ENCODE data around the gene RUFY1.
"Not testable (repeated sequence)": the region's sequence is repeated elsewhere in the genome, so short reads cannot be mapped to it uniquely, and the experiment has no call there.

Gene RUFY1

DNA sequence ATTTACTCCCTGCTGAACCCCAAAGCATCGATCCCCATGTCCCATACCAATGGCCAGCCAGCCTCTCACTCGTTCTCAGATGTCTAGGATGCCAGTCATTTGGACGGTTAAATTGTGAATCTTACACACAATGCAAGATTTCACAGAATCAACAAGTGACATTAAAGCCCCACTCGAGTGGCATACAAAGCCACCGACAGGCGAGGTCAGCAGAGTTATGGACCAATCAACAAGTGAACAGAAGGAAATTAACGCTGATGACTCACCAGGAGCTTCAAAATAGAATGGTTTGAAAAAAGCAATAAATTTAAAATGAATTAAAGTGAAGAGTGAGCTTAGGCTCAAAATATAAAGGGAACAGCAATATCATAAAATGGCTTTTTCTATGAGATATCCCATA lies 8.2 kb upstream of the RUFY1 start:
- DNase-seq (ENCODE audit: low read depth): no peak

DNA sequence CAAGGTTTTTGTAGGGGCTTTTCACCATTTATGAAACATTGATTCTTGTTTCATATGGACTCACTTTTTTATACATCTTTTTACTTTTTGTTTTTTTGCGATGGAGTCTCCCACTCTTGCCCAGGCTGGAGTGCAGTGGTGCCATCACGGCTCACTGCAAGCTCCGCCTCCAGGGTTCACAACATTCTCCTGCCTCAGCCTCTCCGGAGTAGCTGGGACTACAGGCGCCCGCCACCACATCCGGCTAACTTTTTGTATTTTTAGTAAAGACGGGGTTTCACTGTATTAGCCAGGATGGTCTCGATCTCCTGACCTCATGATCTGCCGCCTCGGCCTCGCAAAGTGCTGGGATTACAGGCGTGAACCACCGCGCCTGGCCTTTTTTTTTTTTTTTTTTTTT lies 7.1 kb upstream of the RUFY1 start:
- not testable (repeated sequence) for DNase-seq (ENCODE audit: low read depth)

DNA sequence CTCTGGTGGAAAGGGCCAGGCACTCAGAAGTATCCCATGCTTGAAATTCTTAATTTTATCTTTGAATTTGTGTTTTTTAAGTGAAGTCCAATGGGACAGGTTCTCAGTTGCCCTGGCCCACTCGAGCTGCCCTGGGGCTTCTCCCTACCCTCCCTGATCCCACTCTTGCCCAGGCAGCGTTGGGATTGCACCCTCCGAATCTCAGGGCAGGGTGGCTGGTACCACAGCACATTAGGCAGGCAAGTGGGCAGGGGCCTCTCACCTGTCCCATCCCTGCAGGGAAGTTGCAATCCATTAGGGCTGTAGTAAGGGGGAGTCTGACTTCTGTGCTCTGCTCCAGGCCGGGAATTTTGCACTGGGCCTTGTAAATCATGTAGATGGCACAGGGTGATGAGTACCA lies 2.7 kb downstream of the RUFY1 start:
- DNase-seq (ENCODE audit: low read depth): no peak

DNA sequence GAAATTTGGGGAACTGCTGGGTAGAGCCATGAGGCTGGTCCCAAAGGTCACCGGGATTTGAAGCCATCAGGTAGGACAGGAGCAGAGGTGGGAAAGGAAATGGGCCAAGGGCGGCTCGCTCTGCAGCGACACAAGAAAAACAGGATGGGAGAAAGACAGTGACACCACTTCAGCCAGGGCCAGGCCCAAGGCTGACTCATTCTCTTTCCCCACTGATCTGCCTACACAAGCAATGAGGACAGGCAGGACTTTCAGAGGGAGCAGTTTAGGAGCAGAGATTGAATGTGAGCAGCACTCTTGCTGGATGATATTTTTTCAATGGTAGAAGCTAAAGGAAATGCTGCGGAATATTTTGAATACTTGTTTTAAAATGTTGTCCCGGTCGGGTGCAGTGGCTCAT lies 3.5 kb downstream of the RUFY1 start:
- DNase-seq (ENCODE audit: low read depth): peak; percentile 34

DNA sequence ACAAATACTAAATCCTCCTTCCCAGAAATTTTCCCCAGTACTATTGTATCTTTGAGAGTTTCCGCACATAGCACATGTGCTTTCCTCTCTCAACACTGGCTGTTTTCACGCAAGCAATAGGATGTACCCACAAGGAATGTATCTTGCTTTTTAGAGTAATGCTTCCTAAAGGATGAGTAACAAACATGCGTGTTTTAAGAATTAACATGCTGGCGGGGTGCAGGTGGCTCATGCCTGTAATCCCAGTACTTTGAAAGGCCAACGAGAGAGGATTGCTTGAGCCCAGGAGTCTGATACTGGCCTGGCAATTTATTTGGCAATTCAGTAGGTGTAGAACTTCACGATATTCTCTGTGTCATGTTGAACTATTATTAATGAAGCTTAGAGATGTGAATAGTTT lies 4.6 kb downstream of the RUFY1 start:
- DNase-seq (ENCODE audit: low read depth): no peak

DNA sequence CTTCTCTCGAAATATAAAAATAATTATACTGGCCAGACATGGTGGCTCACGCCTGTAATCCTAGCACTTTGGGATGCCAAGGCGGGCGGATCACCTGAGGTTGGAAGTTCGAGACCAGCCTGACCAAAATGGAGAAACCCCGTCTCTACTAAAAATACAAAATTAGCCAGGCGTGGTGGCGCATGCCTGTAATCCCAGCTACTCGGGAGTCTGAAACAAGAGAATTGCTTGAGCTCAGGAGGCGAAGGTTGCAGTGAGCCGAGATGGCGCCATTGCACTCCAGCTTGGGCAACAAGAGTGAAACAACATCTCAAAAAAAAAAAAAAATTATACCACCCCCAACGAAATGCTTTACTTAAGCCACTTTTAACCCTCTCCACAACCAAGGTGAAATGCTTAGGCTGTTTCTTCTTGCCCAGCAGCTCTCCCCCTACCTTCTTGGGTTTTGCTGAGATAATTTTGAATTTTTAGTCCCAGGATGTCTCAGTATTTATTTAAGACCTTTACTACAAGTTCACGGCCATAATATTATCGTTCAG lies 8.0 kb downstream of the RUFY1 start:
- DNase-seq (ENCODE audit: low read depth): not testable (repeated sequence)

DNA sequence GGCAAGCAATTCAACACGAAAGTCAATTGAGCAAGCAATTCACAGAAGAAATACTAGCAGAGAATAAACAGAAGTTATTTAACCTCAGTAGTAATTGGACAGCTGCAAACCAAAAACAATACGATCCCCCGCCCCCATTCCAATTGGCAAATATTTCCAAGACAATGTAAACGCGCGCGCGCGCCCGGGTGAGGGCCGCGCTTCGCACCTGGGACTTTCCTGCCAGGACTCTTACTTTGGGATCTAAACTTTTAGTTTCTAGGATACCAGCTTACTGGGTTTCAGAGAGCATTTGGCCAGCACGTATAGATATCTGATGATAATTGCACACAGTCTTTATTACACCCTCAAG lies 8.6 kb downstream of the RUFY1 start:
- DNase-seq (ENCODE audit: low read depth): no peak

DNA sequence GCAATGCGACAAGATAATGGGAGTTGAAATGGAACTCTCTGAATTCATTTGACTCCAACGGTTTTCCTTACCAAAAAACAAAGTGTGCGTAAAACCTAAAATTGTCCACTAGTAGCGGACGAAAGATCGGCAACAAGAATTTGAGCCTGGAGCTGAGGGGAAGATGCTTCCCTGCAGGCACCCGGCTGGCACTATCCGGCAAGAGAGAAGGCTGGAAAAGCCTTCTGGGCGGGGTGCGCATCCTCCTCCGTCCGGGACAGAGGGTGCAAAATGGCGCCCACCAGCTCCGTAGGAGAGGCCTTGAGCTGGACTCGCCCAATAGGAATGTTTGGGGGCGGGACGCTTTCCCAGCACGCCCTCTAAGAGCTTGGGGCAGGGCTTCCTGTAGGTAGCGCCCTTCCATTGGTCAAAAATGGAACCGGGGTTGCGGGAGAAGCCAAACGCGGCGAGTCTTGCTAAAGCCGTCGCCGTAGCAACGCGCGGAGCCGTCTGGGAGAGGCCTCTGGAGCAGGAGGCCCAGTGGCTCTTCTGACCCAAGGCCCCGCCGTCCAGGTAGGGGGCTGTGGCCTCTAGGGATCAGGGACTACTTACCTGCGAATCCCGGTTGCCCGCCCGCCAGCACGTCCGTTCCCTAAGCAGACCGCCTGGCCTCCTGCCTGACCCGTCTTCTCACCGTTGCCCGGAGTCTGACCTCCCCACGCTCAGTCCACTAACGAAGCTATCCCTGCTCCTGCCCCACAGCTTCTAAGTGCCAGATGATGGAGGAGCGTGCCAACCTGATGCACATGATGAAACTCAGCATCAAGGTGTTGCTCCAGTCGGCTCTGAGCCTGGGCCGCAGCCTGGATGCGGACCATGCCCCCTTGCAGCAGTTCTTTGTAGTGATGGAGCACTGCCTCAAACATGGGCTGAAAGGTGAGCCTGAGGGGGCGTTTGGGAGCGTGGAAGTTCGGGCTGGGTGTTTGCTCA lies 9.2 kb downstream of the RUFY1 start:
- peak; percentile 94 for DNase-seq (ENCODE audit: low read depth)

DNA sequence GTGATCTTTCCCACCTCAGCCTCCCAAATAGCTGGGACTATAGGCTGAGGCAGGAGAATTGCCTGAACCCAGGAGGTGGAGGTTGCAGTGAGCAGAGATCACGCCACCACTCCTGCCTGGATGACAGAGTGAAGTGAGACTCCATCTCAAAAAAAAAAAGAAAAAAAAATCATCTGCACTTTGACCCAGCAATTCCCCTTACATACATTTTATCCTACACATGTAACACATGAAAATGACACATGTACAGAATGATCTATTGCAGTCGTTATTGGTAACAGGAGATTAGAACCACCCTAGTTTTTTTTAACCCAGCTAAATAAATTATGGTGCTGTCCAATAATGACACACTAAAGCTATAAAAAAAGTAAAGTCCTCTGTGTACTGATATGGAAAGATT lies 14.2 kb downstream of the RUFY1 start:
- DNase-seq (ENCODE audit: low read depth): no peak

DNA sequence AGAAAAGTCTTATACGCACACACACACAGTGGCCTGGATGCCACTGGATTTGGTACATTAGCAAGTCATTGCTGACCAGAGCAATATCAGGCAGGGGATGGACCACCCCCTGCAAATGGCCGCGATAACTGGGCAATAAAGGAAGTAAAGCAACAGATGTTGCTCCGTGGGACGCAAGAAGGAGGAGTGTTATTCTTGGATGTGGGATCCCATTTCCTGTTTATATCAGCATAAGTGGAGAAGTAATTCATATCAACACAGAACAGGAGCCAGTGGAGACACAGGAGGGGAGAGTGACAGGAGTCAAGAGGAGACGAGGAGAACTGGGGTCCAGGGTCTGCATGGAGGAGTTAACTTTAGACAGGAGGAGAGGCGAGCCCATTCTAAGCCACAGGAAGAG lies 18.4 kb downstream of the RUFY1 start:
- DNase-seq (ENCODE audit: low read depth): no peak

DNA sequence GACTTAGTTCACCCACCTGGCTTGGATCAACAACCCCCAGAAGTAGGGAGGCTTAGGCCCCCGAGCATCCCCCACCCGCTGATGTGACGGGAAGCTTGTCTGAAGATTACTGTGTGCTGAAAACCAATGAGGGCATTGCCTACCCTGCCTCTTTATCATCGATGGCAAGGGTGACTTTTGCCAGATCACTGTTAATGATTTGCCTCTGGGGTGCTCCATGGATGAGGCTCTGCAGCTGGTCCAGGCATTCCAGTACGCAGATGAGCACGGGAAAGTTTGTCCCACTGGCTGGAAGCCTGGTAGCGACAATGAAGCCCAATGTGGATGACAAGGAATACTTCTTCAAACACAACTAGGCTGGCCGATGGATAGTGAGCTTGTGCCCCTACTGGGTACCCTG lies 22.0 kb downstream of the RUFY1 start:
- DNase-seq (ENCODE audit: low read depth): no peak

DNA sequence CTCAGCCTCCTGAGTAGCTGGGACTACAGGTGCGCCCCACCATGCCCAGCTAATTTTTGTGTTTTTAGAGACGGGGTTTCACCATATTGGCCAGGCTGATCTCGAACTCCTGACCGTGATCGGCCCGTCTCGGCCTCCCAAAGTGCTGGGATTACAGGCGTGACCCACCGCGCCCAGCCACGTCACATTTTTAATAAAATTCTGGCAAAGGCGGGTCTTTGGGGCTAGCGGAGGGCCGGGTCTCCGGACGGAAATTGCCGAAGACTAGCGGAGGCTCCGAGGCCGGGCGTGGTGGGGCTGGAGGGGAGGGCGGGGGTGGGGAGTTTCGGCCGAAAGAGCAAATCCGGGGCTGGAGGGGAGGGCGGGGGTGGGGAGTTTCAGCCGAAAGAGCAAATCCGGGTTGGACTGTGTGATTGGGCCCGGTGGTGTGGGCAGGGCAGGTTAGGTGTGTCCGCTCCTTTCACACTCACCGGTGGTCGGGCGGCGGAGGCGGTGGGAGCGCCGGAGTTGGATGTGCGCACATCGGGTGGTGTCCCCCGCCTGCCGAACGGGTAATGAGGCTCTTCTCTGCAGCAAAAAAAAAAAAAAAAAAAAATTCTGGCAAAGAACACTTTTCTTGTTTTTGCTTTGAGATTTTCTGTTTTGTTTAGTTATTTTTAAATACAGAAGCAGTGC lies 27.1 kb downstream of the RUFY1 start:
- DNase-seq (ENCODE audit: low read depth): no peak

DNA sequence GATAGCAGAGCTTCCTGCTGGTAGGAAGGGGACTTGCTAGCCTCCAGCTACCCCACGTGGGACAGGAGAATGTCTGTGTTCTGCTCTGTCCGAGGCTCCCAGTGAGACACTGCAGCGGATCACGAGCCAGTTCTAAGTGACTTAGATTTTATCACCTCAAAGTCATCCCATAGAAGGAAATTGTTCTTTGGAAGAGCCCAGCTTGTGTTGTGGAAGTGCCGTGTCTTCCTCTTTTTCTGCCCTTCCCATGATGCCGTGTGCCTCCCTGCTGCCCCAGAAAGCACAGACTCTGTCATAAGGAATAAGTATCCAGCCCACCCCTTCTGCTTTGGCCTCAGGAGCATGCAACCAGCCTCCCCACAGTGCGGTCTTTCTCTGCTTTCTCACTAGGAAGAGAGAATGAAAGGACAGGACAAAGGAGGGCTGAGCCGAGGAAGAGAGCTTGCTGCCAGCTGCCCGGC lies 35.6 kb downstream of the RUFY1 start:
- DNase-seq (ENCODE audit: low read depth): no peak

DNA sequence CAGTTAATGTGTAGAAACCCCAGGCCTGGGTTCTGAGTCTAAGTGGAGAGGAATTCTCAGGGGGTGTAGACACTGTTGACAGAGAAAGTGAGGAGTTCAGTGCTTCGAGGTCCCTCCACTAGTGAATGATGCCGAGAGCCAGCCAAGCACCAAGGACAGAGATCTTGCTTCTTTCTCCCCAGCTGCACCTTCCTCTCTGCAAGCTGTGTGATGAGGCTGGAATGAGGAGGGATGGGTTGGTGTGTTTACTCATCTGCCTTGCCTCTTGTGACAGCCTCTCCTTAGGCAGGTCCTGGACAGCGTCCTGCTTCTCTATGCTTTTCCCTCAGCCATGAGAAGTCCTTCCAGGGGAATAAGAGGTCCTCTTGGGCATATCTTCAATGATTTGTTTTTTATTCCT lies 37.8 kb downstream of the RUFY1 start:
- DNase-seq (ENCODE audit: low read depth): no peak

DNA sequence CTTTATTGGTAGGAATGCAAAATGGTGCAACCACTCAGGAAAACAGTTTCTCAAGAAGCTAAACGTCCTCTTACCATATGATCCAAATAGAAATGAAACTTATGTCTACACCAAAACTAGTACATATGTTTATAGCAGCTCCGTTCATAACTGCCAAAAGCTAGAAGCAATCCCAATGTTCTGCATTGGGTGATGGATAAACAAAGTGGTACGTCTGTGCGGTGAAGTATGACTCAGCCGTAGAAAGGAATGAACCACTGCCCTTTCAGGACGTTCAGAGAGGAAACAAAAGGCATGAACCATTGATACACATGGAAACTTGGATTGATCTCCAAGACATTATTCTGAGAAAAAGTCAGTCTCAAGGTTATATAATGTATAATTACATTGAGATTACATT lies 45.6 kb downstream of the RUFY1 start:
- no peak for DNase-seq (ENCODE audit: low read depth)

DNA sequence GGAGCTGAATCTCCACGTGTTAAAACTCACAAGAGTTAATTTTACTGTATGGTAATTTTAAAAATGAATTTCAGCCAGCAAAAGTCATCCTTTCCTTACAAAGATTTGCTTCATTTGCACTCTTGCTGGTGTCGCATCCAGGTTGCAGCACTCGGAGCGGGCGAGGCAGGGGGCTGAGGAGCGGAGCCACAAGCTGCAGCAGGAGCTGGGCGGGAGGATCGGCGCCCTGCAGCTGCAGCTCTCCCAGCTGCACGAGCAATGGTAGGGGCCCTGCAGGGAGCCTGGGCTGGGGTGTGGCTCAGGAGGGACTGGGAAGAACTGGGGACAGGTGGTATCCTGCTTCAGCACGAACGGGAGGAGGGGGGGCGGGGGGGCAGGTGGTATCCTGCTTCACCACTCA lies 46.1 kb downstream of the RUFY1 start:
- DNase-seq (ENCODE audit: low read depth): no peak

DNA sequence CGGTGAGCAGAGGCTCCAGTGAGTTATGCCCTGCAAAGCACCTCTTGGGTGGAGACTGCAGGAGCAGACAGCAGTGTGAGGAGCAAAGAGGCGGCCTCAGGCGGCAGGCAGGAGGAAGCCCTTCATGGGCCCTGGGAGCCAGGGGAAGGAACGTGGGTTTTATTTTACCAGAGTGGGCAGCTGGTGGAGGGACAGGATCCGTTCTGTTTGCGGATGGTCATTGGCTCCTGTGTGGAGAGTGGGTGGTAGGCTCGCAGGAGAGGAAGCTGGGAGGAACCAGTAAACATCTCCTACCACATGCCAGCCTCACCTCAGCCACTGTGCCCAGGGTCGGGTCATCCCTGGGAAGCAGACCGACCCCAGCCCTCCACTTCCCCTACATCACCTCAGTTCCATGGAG lies 48.7 kb downstream of the RUFY1 start:
- DNase-seq (ENCODE audit: low read depth): no peak

DNA sequence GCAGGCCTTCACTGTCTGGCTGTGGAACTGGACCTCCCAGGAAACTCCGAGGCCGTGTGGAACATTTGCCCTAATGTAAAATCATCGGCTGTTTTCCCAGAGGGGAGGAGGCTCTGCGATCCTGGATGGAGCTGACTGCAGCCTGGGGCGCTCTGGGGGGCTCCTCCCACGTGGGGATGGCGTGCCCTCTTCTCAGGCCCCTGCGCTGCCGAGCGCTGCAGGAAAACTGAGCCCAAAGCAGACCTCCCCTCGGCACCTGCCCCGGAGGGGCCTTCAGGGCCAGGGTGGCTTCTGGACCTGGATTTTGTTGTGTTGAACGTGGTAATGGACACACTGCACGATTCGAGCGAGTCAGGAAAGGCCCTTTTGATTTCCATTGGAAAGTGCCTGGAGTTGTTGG lies 49.2 kb downstream of the RUFY1 start:
- no peak for DNase-seq (ENCODE audit: low read depth)

DNA sequence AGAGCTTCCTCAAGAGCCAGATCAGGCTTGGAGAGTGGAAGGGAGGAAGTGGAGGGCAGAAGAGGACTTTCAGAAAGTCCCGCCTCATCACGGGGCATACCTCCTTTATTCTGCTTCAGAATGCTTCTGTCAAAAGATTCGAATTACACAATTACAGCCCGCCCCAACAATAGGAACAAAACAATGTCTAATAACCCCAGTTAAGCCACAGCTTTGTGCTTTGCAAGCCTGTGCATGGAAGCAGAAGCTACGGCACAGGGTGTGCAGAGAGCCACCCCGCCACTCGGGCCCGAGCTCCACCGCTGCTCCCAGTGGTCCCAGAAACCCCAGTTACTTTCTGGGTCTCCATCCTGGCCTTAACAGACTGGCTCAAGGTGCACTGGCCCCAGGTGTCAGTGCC lies 49.6 kb downstream of the RUFY1 start:
- DNase-seq (ENCODE audit: low read depth): no peak

DNA sequence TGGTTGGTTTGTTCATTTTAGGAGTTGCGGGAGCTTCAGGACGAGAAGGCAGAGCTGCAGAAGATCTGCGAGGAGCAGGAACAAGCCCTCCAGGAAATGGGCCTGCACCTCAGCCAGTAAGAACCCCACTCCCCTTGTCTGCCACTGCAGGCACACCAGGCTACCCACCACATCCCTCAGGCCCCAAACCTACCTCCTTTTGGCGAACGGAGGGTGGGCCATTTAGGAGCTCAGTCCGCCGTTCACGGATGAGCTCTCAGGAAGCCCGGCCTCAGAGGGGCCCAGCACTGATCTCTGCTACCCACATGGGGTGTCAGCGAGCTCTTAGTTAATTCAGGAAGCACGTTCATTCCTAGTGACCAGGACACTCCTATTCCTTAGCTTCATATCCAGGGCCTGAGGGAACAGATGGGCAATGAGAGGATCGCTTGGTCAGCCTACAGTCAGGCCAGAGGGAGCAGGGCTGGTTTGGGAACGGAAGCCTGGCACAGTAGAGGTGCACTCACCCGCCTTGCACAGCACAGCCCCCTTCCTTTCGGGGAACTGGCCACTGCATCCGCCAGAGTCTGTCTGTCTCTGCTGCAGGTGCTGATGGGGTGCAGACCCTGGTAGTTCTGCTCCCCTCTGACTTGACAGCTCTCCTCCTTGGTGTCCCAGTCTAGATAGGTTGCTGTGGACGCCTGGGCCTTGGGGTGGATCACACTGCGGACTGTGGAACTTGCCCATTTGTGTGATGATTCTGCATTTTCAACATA lies 51.7 kb downstream of the RUFY1 start:
- no peak for DNase-seq (ENCODE audit: low read depth)

DNA sequence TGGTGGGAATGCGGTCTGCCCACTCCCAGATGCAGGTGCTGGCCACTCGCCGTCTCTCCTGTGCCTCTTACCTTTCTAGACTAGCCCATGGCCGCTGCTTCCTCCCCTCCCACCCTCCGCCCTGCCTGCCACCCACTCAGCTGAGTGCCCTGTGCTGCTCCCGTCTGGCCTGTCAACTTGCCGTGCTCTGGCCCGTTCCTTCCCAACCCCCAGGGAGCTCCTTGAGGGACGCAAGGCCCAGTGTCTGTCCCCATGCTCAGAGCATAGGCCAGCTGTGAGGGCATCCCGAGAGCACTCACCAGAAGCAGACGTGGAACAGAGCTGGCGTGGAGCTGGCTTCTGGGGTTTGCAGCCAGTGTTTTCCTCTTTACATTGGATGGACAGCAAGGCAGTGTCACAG lies 53.0 kb downstream of the RUFY1 start:
- DNase-seq (ENCODE audit: low read depth): no peak

DNA sequence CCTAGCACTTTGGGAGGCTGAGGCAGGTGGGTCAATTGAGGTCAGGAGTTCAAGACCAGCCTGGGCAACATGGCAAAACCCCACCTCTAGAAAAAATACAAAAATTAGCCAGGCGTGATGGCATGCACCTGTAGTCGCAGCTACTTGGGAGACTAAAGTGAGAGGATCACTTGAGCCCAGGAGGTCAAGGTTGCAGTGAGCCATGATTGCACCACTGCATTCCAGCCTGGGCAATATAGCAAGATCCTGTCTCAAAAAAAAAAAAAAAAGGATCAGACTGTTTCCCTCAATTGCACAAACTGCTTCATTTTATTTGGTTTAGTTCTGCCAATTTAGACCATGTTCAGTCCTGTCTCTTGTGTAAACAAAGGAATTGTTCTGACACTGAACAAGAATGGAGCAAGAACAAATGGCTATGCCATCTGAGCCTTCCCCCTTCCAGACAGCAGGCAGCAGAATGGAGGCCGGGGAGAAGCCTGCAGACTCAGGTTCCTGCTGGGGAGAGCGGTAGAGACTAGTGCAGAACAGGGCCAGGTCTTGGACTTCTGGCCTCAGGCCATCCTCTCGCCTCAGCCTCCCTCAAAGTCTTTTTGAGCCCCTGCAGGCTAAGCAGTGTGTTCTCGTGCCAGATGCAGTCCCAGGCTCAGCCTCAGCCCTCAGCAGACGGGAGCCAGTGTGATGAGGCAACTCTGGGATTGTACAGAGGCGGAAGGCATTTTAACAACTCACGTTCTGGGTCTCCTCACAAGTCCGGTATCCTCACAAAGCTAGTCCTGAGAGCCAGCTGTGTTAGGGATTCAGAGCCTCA lies 54.9 kb downstream of the RUFY1 start:
- no peak for DNase-seq (ENCODE audit: low read depth)
